K562 (cell line): ENCODE results near the gene USP12. TPM values are rescaled to one million over a fixed set of nuclear protein-coding genes. Genes with fewer than 3 reads are reported as not detected.
A peak's percentile ranks its signal among the peaks of the same experiment; 100 is the strongest.

Experiments
- BRF2 ChIP-seq: IDR thresholded peaks from 3 replicates; pipeline ENCODE4 v1.6.1; 2011; ENCODE audit warnings: borderline replicate concordance, mild to moderate bottlenecking; ENCODE audit not compliant: insufficient read length, insufficient read depth
- CCNT2 ChIP-seq: IDR thresholded peaks from 2 replicates; pipeline ENCODE4 v1.6.1; 2011; ENCODE audit warnings: borderline replicate concordance, low read depth, mild to moderate bottlenecking, moderate library complexity, mixed read lengths, low read length; ENCODE audit not compliant: insufficient read length; ENCODE audit errors: extremely low read depth
- CEBPZ ChIP-seq: fragments of 150-350 bp; IDR thresholded peaks from 2 replicates; pipeline ENCODE4 v1.6.1; 2014; ENCODE audit warnings: low read depth, mild to moderate bottlenecking, low read length, borderline replicate concordance
- CHD2 ChIP-seq: IDR thresholded peaks from 2 replicates; pipeline ENCODE4 v1.6.1; 2011; ENCODE audit warnings: low read depth, low read length
- FOXK1 ChIP-seq: sonication (generic); formaldehyde crosslinking; IDR thresholded peaks from 2 replicates; pipeline ENCODE4 v1.8.0; 2022; ENCODE audit warnings: missing genetic modification reagents, mild to moderate bottlenecking, borderline replicate concordance
- NFRKB ChIP-seq: fragments of 450-650 bp; IDR thresholded peaks from 2 replicates; pipeline ENCODE4 v1.6.1; 2016; ENCODE audit warnings: low read depth
- SMC3 ChIP-seq: conservative IDR thresholded peaks from 2 replicates; pipeline ENCODE4 v1.6.1; 2011; ENCODE audit warnings: low read depth, low read length, improper control_type of control experiment; ENCODE audit not compliant: insufficient read depth
- XRCC3 ChIP-seq: fragments of 450-650 bp; IDR thresholded peaks from 2 replicates; pipeline ENCODE4 v1.6.1; 2017; ENCODE audit warnings: mild to moderate bottlenecking, moderate library complexity
- ZNF184 ChIP-seq: sonication (generic); formaldehyde crosslinking; IDR thresholded peaks from 2 replicates; pipeline ENCODE4 v1.5.0; 2020; ENCODE audit warnings: missing genetic modification reagents
- ZNF277 ChIP-seq: fragments of 250-450 bp; sonication (Bioruptor Pico); IDR thresholded peaks from 2 replicates; pipeline ENCODE4 v1.8.0; 2022; ENCODE audit warnings: inconsistent platforms, mild to moderate bottlenecking, moderate library complexity, borderline replicate concordance
- ZNF280B ChIP-seq: fragments of 250-450 bp; sonication (Bioruptor Pico); IDR thresholded peaks from 2 replicates; pipeline ENCODE4 v1.5.1; 2021; ENCODE audit warnings: mild to moderate bottlenecking
- ZNF449 ChIP-seq: fragments of 250-450 bp; sonication (Bioruptor Pico); IDR thresholded peaks from 2 replicates; pipeline ENCODE4 v1.8.0; 2022; ENCODE audit warnings: moderate library complexity, mild to moderate bottlenecking, inconsistent platforms
- ZNF696 ChIP-seq: fragments of 250-450 bp; sonication (Bioruptor Pico); conservative IDR thresholded peaks from 2 replicates; pipeline ENCODE4 v1.4.0; 2020; ENCODE audit warnings: mild to moderate bottlenecking, moderate library complexity
- polyA plus RNA-seq, 8 experiments: library from polyadenylated mRNA; depleted of rRNA in 4 of 8; stranded (reverse) in 5 of 8; unstranded in 3 of 8; fragments of >200 nt; fragmentation: Nextera tagmentation in 2 of 8; fragmentation: Illumina TruSeq in 1 of 8; extraction: Ambion mirVana in 2 of 8; extraction: Trizol in 1 of 8; gene quantifications; 2 replicates each; pipeline versions ENCODE4 v1.2.1 to v1.2.3, GENCODE V29; 2011 to 2014; ENCODE audit warnings: inconsistent platforms in 1 of 8, missing spikeins in 1 of 8
- total RNA-seq, 7 experiments: library from RNA; depleted of rRNA in 6 of 7; stranded (reverse); fragments of >200 nt in 6 of 7; fragmentation: Illumina TruSeq in 2 of 7; extraction: Trizol in 2 of 7; gene quantifications; 2 replicates each; pipeline versions ENCODE4 v1.2.1 to v1.2.3, GENCODE V29; 2011 to 2021; ENCODE audit warnings: low replicate concordance in 1 of 7
- TF ChIP-seq, protein P1 (sequence below): fragments of 450-650 bp; IDR thresholded peaks from 2 replicates; pipeline ENCODE4 v1.6.1; 2016; ENCODE audit warnings: mild to moderate bottlenecking

Gene USP12
- total and polyA plus RNA-seq, 9 of the 15 experiments (the other 6 are each of a cell fraction or from before 2014, with no cell fraction given): 1.8 to 20.5 (median 13.3) TPM

DNA sequence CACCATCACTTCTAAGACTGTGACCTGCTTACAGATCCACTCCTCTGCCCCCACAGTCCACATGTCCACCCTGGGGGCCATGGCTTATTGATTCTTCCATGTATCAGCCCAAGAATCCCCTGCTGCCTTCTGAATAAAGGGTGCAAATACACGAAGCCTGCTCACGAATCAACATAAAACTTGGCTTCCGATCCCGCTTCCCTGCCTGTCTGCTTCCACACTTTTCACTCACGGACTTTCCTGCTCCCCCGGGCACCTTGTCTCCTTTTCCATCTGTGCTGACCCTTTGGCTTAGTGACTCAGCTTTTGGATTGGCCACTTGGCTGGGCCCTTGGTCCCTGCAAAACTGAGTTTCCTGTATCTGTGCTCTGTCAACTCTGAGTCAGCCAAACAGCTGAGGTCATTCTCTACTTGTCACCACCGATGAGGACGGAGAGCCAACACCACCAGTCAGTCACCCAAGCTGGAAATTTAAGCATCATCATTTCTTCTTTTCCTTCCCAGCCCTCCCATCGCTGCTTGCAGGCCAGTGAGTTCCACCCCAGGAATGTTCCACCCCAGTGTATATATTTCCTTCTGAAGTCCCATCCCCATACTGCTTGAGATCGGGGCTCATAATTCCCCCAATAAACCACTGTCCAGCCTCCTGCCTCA, 11.4 kb upstream of the USP12 start (continued):
- TF ChIP-seq ZNF449 (CRISPR knock-in tag) (no peak), BRF2 (no peak), SMC3 (no peak), NFRKB (peak; percentile 28; the same call in 1 of the 2 replicates), ZNF184 (no peak), ZNF277 (CRISPR knock-in tag) (no peak), CEBPZ (no peak), ZNF280B (CRISPR knock-in tag) (no peak), ZNF696 (CRISPR knock-in tag) (no peak), FOXK1 (no peak), CCNT2 (no peak), XRCC3 (no peak), CHD2 (no peak)
- TF ChIP-seq, protein P1, sequence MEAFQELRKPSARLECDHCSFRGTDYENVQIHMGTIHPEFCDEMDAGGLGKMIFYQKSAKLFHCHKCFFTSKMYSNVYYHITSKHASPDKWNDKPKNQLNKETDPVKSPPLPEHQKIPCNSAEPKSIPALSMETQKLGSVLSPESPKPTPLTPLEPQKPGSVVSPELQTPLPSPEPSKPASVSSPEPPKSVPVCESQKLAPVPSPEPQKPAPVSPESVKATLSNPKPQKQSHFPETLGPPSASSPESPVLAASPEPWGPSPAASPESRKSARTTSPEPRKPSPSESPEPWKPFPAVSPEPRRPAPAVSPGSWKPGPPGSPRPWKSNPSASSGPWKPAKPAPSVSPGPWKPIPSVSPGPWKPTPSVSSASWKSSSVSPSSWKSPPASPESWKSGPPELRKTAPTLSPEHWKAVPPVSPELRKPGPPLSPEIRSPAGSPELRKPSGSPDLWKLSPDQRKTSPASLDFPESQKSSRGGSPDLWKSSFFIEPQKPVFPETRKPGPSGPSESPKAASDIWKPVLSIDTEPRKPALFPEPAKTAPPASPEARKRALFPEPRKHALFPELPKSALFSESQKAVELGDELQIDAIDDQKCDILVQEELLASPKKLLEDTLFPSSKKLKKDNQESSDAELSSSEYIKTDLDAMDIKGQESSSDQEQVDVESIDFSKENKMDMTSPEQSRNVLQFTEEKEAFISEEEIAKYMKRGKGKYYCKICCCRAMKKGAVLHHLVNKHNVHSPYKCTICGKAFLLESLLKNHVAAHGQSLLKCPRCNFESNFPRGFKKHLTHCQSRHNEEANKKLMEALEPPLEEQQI: no peak
